HepG2 (cell line): ENCODE measurements around the gene CDK5RAP2. TPM values are rescaled to one million over a fixed set of nuclear protein-coding genes. Genes with fewer than 3 reads are reported as not detected.
A peak's percentile ranks its signal among the peaks of the same experiment; 100 is the strongest.

ENCODE experiments used
- BHLHE40 ChIP-seq: IDR thresholded peaks from 2 replicates; pipeline ENCODE4 v1.6.1; 2011; ENCODE audit warnings: low read length, improper control_type of control experiment
- HNF4A ChIP-seq: sonication (generic); formaldehyde crosslinking; IDR thresholded peaks from 2 replicates; pipeline ENCODE4 v1.4.0; 2020; ENCODE audit warnings: missing genetic modification reagents
- IKZF4 ChIP-seq: sonication (generic); formaldehyde crosslinking; IDR thresholded peaks from 2 replicates; pipeline ENCODE4 v1.5.1; 2020; ENCODE audit warnings: borderline replicate concordance, mild to moderate bottlenecking, low read depth, missing genetic modification reagents; ENCODE audit errors: not compliant biosample characterization
- JARID2 ChIP-seq: sonication (generic); formaldehyde crosslinking; IDR thresholded peaks from 2 replicates; pipeline ENCODE4 v1.8.1; 2023; ENCODE audit warnings: missing genetic modification reagents, inconsistent platforms; ENCODE audit not compliant: insufficient replicate concordance
- PCBP2 ChIP-seq: fragments of 200-400 bp; formaldehyde crosslinking; optimal IDR thresholded peaks from 2 replicates; pipeline ENCODE3; 2018; ENCODE audit warnings: low read length, low read depth; ENCODE audit not compliant: poor library complexity, severe bottlenecking
- POLR2A ChIP-seq, 2 experiments: IDR thresholded peaks; 2 replicates each; pipeline ENCODE4 v1.6.1; 2011; ENCODE audit warnings: low read depth in 2 of 2, low read length in 2 of 2, mild to moderate bottlenecking in 1 of 2, moderate library complexity in 1 of 2; ENCODE audit not compliant: insufficient read depth in 1 of 2
- SOX13 ChIP-seq, 3 experiments: fragments of 450-650 bp in 1 of 3; sonication (generic) in 1 of 3; formaldehyde crosslinking in 1 of 3; IDR thresholded peaks in 2 of 3; conservative IDR thresholded peaks in 1 of 3; 2 replicates each; pipeline versions ENCODE4 v1.5.0 to v1.6.1; 2016 to 2020; ENCODE audit warnings: antibody characterized with exemption in 1 of 3, mild to moderate bottlenecking in 1 of 3, missing compliant biosample characterization in 1 of 3, missing genetic modification reagents in 1 of 3, moderate library complexity in 1 of 3
- ZNF552 ChIP-seq: sonication (generic); formaldehyde crosslinking; IDR thresholded peaks from 2 replicates; pipeline ENCODE4 v1.9.0; 2022; ENCODE audit warnings: missing genetic modification reagents, mild to moderate bottlenecking, borderline replicate concordance
- ZNF564 ChIP-seq: sonication (generic); formaldehyde crosslinking; IDR thresholded peaks from 2 replicates; pipeline ENCODE4 v1.8.1; 2023; ENCODE audit warnings: mild to moderate bottlenecking, missing genetic modification reagents
- ZNF589 ChIP-seq: sonication (generic); formaldehyde crosslinking; conservative IDR thresholded peaks from 2 replicates; pipeline ENCODE4 v1.8.0; 2022; ENCODE audit warnings: mild to moderate bottlenecking, moderate library complexity, missing genetic modification reagents
- polyA plus RNA-seq, 8 experiments: library from polyadenylated mRNA; depleted of rRNA in 3 of 8; stranded (reverse) in 7 of 8; unstranded in 1 of 8; fragments of >200 nt; fragmentation: Illumina TruSeq in 4 of 8; extraction: Trizol in 4 of 8; gene quantifications; 2 replicates each; pipeline versions ENCODE4 v1.2.1 to v1.2.3, GENCODE V29; 2011 to 2016; ENCODE audit warnings: low read depth in 4 of 8, missing spikeins in 1 of 8, mixed read lengths in 1 of 8; ENCODE audit not compliant: insufficient read depth in 1 of 8
- total RNA-seq, 5 experiments: library from RNA; depleted of rRNA; stranded (reverse); fragments of >200 nt; fragmentation: Illumina TruSeq; extraction: Trizol; gene quantifications; 2 replicates each; pipeline ENCODE4 v1.2.3, GENCODE V29; 2016; ENCODE audit warnings: low read depth in 1 of 5
- TF ChIP-seq, protein P1 (sequence below): sonication (generic); formaldehyde crosslinking; conservative IDR thresholded peaks from 2 replicates; pipeline ENCODE4 v1.4.0; 2020; ENCODE audit warnings: missing genetic modification reagents
- TF ChIP-seq, protein P2 (sequence below): sonication (generic); formaldehyde crosslinking; IDR thresholded peaks from 2 replicates; pipeline ENCODE4 v1.9.0; 2021; ENCODE audit warnings: missing genetic modification reagents, borderline replicate concordance
- TF ChIP-seq, protein P3 (sequence below): sonication (generic); formaldehyde crosslinking; IDR thresholded peaks from 2 replicates; pipeline ENCODE4 v1.4.0; 2020; ENCODE audit warnings: mild to moderate bottlenecking, missing genetic modification reagents
- TF ChIP-seq, protein P4 (sequence below): sonication (generic); formaldehyde crosslinking; IDR thresholded peaks from 2 replicates; pipeline ENCODE4 v1.4.0; 2020; ENCODE audit warnings: missing genetic modification reagents
- TF ChIP-seq, protein P5 (sequence below): sonication (generic); formaldehyde crosslinking; IDR thresholded peaks from 2 replicates; pipeline ENCODE4 v1.4.0; 2020; ENCODE audit warnings: low read depth, mild to moderate bottlenecking, missing genetic modification reagents

CDK5RAP2 gene
- total and polyA plus RNA-seq, 2 of the 13 experiments (the other 11 are each of a cell fraction or from before 2014, with no cell fraction given), result 31.8 to 42.2 TPM

DNA sequence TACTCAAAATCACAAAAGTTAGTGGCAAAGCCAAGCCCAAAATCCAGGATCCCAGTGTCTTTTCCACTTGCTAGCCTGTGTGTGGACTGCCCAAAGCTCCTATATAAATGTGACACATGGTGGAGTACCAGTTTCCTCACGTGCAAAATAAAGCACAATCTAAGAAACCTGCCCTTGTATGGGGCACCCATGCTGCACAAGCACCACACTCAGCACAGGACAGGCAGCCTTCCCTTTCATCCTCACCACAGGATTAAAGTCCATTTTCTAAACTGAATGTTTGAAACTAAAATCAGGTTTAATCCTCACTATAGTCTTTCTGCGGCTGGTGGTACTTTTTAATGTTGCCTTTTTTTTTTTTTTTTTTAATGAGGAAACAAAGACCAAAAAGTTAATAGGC, 5.5 kb downstream of the CDK5RAP2 start (continued):
- TF ChIP-seq, protein P1, sequence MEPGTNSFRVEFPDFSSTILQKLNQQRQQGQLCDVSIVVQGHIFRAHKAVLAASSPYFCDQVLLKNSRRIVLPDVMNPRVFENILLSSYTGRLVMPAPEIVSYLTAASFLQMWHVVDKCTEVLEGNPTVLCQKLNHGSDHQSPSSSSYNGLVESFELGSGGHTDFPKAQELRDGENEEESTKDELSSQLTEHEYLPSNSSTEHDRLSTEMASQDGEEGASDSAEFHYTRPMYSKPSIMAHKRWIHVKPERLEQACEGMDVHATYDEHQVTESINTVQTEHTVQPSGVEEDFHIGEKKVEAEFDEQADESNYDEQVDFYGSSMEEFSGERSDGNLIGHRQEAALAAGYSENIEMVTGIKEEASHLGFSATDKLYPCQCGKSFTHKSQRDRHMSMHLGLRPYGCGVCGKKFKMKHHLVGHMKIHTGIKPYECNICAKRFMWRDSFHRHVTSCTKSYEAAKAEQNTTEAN (CRISPR knock-in tag), result 0 out of 2 replicates have a peak, but pooled peaks have one; percentile 48
- TF ChIP-seq PCBP2, result no peak
- TF ChIP-seq ZNF589, result no peak
- TF ChIP-seq, protein P2, sequence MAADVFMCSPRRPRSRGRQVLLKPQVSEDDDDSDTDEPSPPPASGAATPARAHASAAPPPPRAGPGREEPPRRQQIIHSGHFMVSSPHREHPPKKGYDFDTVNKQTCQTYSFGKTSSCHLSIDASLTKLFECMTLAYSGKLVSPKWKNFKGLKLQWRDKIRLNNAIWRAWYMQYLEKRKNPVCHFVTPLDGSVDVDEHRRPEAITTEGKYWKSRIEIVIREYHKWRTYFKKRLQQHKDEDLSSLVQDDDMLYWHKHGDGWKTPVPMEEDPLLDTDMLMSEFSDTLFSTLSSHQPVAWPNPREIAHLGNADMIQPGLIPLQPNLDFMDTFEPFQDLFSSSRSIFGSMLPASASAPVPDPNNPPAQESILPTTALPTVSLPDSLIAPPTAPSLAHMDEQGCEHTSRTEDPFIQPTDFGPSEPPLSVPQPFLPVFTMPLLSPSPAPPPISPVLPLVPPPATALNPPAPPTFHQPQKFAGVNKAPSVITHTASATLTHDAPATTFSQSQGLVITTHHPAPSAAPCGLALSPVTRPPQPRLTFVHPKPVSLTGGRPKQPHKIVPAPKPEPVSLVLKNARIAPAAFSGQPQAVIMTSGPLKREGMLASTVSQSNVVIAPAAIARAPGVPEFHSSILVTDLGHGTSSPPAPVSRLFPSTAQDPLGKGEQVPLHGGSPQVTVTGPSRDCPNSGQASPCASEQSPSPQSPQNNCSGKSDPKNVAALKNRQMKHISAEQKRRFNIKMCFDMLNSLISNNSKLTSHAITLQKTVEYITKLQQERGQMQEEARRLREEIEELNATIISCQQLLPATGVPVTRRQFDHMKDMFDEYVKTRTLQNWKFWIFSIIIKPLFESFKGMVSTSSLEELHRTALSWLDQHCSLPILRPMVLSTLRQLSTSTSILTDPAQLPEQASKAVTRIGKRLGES (CRISPR knock-in tag), result no peak
- TF ChIP-seq IKZF4 (CRISPR knock-in tag), result no peak
- TF ChIP-seq POLR2A (IDR thresholded peaks at IDR 0.05; ENCODE audit: insufficient read depth in 1 of 2, low read depth in 2 of 2, low read length in 2 of 2), result peak in 1 of 2 experiments; percentile 38; a peak in 1 of 4 replicates
- TF ChIP-seq BHLHE40, result peak; percentile 86
- TF ChIP-seq, protein P3, sequence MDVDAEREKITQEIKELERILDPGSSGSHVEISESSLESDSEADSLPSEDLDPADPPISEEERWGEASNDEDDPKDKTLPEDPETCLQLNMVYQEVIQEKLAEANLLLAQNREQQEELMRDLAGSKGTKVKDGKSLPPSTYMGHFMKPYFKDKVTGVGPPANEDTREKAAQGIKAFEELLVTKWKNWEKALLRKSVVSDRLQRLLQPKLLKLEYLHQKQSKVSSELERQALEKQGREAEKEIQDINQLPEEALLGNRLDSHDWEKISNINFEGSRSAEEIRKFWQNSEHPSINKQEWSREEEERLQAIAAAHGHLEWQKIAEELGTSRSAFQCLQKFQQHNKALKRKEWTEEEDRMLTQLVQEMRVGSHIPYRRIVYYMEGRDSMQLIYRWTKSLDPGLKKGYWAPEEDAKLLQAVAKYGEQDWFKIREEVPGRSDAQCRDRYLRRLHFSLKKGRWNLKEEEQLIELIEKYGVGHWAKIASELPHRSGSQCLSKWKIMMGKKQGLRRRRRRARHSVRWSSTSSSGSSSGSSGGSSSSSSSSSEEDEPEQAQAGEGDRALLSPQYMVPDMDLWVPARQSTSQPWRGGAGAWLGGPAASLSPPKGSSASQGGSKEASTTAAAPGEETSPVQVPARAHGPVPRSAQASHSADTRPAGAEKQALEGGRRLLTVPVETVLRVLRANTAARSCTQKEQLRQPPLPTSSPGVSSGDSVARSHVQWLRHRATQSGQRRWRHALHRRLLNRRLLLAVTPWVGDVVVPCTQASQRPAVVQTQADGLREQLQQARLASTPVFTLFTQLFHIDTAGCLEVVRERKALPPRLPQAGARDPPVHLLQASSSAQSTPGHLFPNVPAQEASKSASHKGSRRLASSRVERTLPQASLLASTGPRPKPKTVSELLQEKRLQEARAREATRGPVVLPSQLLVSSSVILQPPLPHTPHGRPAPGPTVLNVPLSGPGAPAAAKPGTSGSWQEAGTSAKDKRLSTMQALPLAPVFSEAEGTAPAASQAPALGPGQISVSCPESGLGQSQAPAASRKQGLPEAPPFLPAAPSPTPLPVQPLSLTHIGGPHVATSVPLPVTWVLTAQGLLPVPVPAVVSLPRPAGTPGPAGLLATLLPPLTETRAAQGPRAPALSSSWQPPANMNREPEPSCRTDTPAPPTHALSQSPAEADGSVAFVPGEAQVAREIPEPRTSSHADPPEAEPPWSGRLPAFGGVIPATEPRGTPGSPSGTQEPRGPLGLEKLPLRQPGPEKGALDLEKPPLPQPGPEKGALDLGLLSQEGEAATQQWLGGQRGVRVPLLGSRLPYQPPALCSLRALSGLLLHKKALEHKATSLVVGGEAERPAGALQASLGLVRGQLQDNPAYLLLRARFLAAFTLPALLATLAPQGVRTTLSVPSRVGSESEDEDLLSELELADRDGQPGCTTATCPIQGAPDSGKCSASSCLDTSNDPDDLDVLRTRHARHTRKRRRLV (CRISPR knock-in tag), result no peak
- no peak for TF ChIP-seq JARID2
- no peak for TF ChIP-seq ZNF564 (CRISPR knock-in tag)
- no peak for TF ChIP-seq SOX13 (IDR thresholded peaks at IDR 0.05)
- peak in 1 of 2 experiments; percentile 46; a peak in 1 of 4 replicates for TF ChIP-seq SOX13 (CRISPR knock-in tag; conservative IDR thresholded peaks at IDR 0.05 in 1 of 2, IDR thresholded peaks at IDR 0.05 in 1 of 2)
- TF ChIP-seq, protein P4, sequence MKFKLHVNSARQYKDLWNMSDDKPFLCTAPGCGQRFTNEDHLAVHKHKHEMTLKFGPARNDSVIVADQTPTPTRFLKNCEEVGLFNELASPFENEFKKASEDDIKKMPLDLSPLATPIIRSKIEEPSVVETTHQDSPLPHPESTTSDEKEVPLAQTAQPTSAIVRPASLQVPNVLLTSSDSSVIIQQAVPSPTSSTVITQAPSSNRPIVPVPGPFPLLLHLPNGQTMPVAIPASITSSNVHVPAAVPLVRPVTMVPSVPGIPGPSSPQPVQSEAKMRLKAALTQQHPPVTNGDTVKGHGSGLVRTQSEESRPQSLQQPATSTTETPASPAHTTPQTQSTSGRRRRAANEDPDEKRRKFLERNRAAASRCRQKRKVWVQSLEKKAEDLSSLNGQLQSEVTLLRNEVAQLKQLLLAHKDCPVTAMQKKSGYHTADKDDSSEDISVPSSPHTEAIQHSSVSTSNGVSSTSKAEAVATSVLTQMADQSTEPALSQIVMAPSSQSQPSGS, result no peak
- no peak for TF ChIP-seq ZNF552
- TF ChIP-seq, protein P5, sequence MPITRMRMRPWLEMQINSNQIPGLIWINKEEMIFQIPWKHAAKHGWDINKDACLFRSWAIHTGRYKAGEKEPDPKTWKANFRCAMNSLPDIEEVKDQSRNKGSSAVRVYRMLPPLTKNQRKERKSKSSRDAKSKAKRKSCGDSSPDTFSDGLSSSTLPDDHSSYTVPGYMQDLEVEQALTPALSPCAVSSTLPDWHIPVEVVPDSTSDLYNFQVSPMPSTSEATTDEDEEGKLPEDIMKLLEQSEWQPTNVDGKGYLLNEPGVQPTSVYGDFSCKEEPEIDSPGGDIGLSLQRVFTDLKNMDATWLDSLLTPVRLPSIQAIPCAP (CRISPR knock-in tag), result no peak
- peak; percentile 59 for TF ChIP-seq HNF4A (CRISPR knock-in tag)
